ENCODE data around the gene NCAPH2. TPM values are rescaled to one million over a fixed set of nuclear protein-coding genes. Genes with fewer than 3 reads are reported as not detected.

The NCAPH2 gene
- total RNA-seq, 1 donor from 2014 or later: 22.2 TPM

- no peak for DNase-seq (ENCODE audit: low read depth in 2 of 2)
Measured at GRCh38 chr22:50570861-50571260, 62.8 kb downstream of the NCAPH2 start.

GRCh38 chr22:50571264-50572175 lies 63.5 kb downstream of the NCAPH2 start:
- DNase-seq (ENCODE audit: low read depth in 2 of 2): no peak

GRCh38 chr22:50572965-50573364 lies 64.9 kb downstream of the NCAPH2 start:
- DNase-seq (ENCODE audit: low read depth in 2 of 2): no peak

- DNase-seq (ENCODE audit: low read depth in 2 of 2): no peak
Measured at GRCh38 chr22:50573491-50574382, 65.7 kb downstream of the NCAPH2 start.

- DNase-seq (ENCODE audit: low read depth in 2 of 2): no peak
Measured at GRCh38 chr22:50574383-50574755, 66.3 kb downstream of the NCAPH2 start.

Other genes with a start within 250 kb of the NCAPH2 start
- 40.6 and 70.2 TPM in 2 replicates for gene MAPK12, start 246.5 kb upstream of the NCAPH2 start, total RNA-seq
- 19.9 and 25.9 TPM in 2 replicates for gene MAPK11, start 237.8 kb upstream of the NCAPH2 start, total RNA-seq
- 49.4 and 71.9 TPM in 2 replicates for gene PLXNB2, start 200.6 kb upstream of the NCAPH2 start, total RNA-seq
- gene DENND6B, start 181.2 kb upstream of the NCAPH2 start, total RNA-seq: 0.64 and 1.9 TPM in 2 replicates
- 39.4 and 58.5 TPM in 2 replicates for gene PPP6R2, start 164.9 kb upstream of the NCAPH2 start, total RNA-seq
- 26.7 and 35.4 TPM in 2 replicates for gene SBF1, start 33.2 kb upstream of the NCAPH2 start, total RNA-seq
- gene ADM2, start 26.7 kb upstream of the NCAPH2 start, total RNA-seq: 0.13 and 0.25 TPM in 2 replicates
- 0.13 TPM in 1 of 2 replicates, not detected in the other for gene MIOX, start 21.4 kb upstream of the NCAPH2 start, total RNA-seq
- 18.4 and 32.6 TPM in 2 replicates for gene LMF2, start 522 bp upstream of the NCAPH2 start, total RNA-seq
- 2.8 and 3.1 TPM in 2 replicates for gene SCO2, start 17.4 kb downstream of the NCAPH2 start, total RNA-seq
- gene TYMP, start 21.8 kb downstream of the NCAPH2 start, total RNA-seq: 11.9 and 24.9 TPM in 2 replicates
- not detected in 2 replicates for gene KLHDC7B, start 37.7 kb downstream of the NCAPH2 start, total RNA-seq
- gene SYCE3, start 54.7 kb downstream of the NCAPH2 start, total RNA-seq: not detected in 2 replicates
- gene CPT1B, start 70.2 kb downstream of the NCAPH2 start, total RNA-seq: 0.77 and 4.3 TPM in 2 replicates
- gene CHKB, start 74.6 kb downstream of the NCAPH2 start, total RNA-seq: 18.0 and 41.3 TPM in 2 replicates
- gene MAPK8IP2, start 92.6 kb downstream of the NCAPH2 start, total RNA-seq: 0.13 and 0.25 TPM in 2 replicates
- gene ARSA, start 119.9 kb downstream of the NCAPH2 start, total RNA-seq: 8.0 and 18.6 TPM in 2 replicates
- gene SHANK3, start 164.6 kb downstream of the NCAPH2 start, total RNA-seq: 7.8 and 19.7 TPM in 2 replicates
- gene ACR, start 230.0 kb downstream of the NCAPH2 start, total RNA-seq: under 0.01 and 0.38 TPM in 2 replicates